MM.1S (cell line): Measurements from ENCODE around the gene RAB11FIP4.

Experiments
- DNase-seq: peaks from one replicate; pipeline ENCODE4 v3.0.0-alpha.2; 2015
- H2AFZ ChIP-seq: fragments of 300-600 bp; sonication (generic); 2 replicates; pipeline ENCODE4 v1.6.0; 2016; ENCODE audit warnings: antibody characterized with exemption, low read length
- H3F3A ChIP-seq: fragments of 300-600 bp; sonication (generic); 2 replicates; pipeline ENCODE4 v1.6.1; 2016; ENCODE audit warnings: mild to moderate bottlenecking, antibody characterized with exemption, low read length, moderate library complexity, mixed read lengths; ENCODE audit not compliant: insufficient read depth
- H3K27ac ChIP-seq: fragments of 300-600 bp; sonication (generic); 2 replicates; pipeline ENCODE4 v1.5.1; 2016; ENCODE audit warnings: mild to moderate bottlenecking, low read length
- H3K27me3 ChIP-seq: fragments of 300-600 bp; sonication (generic); replicated peaks from 2 replicates; pipeline ENCODE4 v1.6.0; 2016; ENCODE audit warnings: low read length; ENCODE audit not compliant: insufficient read depth
- H3K36me3 ChIP-seq: fragments of 300-600 bp; sonication (generic); replicated peaks from 2 replicates; pipeline ENCODE4 v1.6.1; 2016; ENCODE audit warnings: mild to moderate bottlenecking, low read length, mixed read lengths; ENCODE audit not compliant: insufficient read depth
- H3K4me1 ChIP-seq: fragments of 300-600 bp; sonication (generic); 2 replicates; pipeline ENCODE4 v1.6.1; 2016; ENCODE audit warnings: low read length, mixed read lengths
- H3K4me2 ChIP-seq: fragments of 300-600 bp; sonication (generic); 2 replicates; pipeline ENCODE4 v1.6.0; 2016; ENCODE audit warnings: low read depth, low read length
- H3K4me3 ChIP-seq: fragments of 300-600 bp; sonication (generic); 2 replicates; pipeline ENCODE4 v1.5.1; 2016; ENCODE audit warnings: low read length, mixed read lengths
- H3K79me2 ChIP-seq: fragments of 300-600 bp; sonication (generic); 2 replicates; pipeline ENCODE4 v1.6.1; 2016; ENCODE audit warnings: mixed run types, low read length, mixed read lengths
- H3K9ac ChIP-seq: fragments of 300-600 bp; sonication (generic); 2 replicates; pipeline ENCODE4 v1.6.1; 2016; ENCODE audit warnings: low read length, mixed read lengths
- H3K9me2 ChIP-seq: fragments of 300-600 bp; sonication (generic); replicated peaks from 2 replicates; pipeline ENCODE4 v1.6.1; 2016; ENCODE audit warnings: mild to moderate bottlenecking, low read length, mixed read lengths; ENCODE audit not compliant: insufficient read depth
- H3K9me3 ChIP-seq: fragments of 300-600 bp; sonication (generic); replicated peaks from 2 replicates; pipeline ENCODE4 v1.6.1; 2016; ENCODE audit warnings: mild to moderate bottlenecking, low read length, mixed read lengths; ENCODE audit not compliant: insufficient read depth
- H4K20me1 ChIP-seq: fragments of 300-600 bp; sonication (generic); 2 replicates; pipeline ENCODE4 v1.6.1; 2016; ENCODE audit warnings: mild to moderate bottlenecking, low read length, moderate library complexity, mixed read lengths; ENCODE audit not compliant: insufficient read depth
- EZH2 ChIP-seq: fragments of 300-600 bp; sonication (generic); optimal IDR thresholded peaks from 2 replicates; pipeline ENCODE3; 2017; ENCODE audit warnings: low read depth, mild to moderate bottlenecking, antibody characterized with exemption, low read length, mixed read lengths
- EZH2phosphoT487 ChIP-seq: fragments of 300-600 bp; sonication (generic); IDR thresholded peaks from 2 replicates; pipeline ENCODE4 v1.6.1; 2018; ENCODE audit warnings: antibody characterized with exemption, low read length
- TF ChIP-seq, protein P1 (sequence below): fragments of 300-600 bp; sonication (generic); IDR thresholded peaks from 2 replicates; pipeline ENCODE4 v1.5.1; 2016; ENCODE audit warnings: antibody characterized with exemption, low read length, mixed read lengths

RAB11FIP4 gene

DNA sequence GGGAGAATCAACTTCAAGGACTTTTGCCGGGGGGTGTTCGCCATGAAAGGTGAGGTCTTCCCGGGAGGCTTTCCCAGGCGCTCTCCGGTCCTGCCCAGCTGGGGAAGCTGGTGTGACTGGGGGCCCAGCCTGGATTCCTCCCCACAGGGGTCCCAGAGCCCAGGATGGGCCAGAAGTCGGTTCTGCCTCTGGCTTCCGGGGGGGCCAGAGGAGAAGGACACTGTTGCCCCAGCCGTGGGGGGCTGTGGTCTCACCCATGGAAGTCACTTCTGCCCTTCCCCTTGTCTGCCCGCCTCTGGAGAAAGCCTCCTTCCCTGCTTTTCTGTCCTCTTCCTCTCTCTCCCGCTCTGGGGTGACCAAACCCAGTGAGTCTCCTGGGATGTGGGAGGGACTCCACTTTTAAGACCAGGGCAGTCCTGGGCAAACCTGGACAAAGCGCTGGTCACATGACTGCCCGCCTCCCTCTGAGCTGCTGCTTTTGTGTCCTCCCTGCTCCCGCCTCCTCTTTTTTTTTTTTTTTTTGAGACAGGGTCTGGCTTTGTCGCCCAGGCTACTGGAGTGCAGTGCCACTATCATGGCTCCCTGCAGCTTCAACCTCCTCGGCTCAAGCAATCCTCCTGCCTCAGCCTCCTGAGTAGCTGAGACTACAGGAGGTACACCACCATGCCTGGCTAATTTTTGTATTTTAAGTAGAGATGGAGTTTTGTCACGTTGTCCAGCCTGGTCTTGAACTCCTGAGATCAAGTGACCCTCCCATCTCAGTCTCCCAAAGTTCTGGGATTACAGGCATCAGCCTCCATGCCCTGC is 40.6 kb downstream of the RAB11FIP4 start:
- H3K36me3 ChIP-seq, result no peaks in the 10 kb centered on the region
- no peaks in the 10 kb centered on the region for H4K20me1 ChIP-seq
- peaks cover 10% of the 10 kb centered on the region for H3K4me1 ChIP-seq
- DNase-seq, result no peak
- H3K9me2 ChIP-seq, result no peaks in the 10 kb centered on the region
- H3K9ac ChIP-seq, result no peak overlapping the region
- H2AFZ ChIP-seq, result no peak overlapping the region
- no peaks in the 10 kb centered on the region for H3K27me3 ChIP-seq
- H3K4me2 ChIP-seq, result no peak overlapping the region
- H3K4me3 ChIP-seq, result no peak overlapping the region
- H3K79me2 ChIP-seq, result no peaks in the 10 kb centered on the region
- TF ChIP-seq EZH2phosphoT487 (no peak), EZH2 (no peak)
- TF ChIP-seq, protein P1, sequence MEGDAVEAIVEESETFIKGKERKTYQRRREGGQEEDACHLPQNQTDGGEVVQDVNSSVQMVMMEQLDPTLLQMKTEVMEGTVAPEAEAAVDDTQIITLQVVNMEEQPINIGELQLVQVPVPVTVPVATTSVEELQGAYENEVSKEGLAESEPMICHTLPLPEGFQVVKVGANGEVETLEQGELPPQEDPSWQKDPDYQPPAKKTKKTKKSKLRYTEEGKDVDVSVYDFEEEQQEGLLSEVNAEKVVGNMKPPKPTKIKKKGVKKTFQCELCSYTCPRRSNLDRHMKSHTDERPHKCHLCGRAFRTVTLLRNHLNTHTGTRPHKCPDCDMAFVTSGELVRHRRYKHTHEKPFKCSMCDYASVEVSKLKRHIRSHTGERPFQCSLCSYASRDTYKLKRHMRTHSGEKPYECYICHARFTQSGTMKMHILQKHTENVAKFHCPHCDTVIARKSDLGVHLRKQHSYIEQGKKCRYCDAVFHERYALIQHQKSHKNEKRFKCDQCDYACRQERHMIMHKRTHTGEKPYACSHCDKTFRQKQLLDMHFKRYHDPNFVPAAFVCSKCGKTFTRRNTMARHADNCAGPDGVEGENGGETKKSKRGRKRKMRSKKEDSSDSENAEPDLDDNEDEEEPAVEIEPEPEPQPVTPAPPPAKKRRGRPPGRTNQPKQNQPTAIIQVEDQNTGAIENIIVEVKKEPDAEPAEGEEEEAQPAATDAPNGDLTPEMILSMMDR, result no peak
- H3F3A ChIP-seq, result no peaks in the 10 kb centered on the region
- H3K27ac ChIP-seq, result no peak overlapping the region
- H3K9me3 ChIP-seq, result no peaks in the 10 kb centered on the region

DNA sequence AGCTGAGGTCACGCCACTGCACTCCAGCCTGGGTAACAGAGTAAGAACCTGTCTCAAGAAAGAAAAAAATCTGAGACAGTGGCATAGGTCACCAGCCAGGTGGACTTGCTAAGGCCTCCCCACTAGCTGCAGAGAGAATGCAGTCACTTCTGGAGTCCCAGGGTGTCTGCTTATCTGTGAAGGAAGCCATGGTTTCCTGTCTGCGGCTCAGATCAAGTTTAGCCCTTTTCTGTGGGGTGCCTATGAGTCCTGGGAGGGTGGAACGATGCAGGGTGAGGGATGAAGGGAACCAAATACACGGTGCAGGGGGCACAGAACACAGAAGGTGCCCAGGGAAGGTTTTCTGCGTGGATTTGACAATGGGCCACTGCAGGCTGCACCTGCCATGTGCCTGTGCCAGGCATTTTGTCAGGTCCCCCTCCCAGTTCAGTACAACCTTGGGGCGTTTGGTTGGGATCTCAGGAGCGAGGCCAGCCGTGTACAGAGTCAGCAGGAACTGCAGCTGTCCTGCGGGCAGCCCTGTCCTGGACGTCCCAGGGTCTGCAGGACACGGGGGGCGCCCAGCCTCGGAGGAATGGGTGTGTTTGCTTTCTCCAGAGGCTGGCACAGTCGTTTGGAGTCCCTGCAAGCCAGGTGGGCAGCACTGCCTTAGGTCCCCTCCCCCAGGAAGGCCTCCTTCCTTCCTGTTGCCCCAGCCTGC is 41.8 kb downstream of the RAB11FIP4 start:
- H3K4me3 ChIP-seq, result no peak overlapping the region
- H3K79me2 ChIP-seq, result no peaks in the 10 kb centered on the region
- DNase-seq, result peak; percentile 72
- H3K4me2 ChIP-seq, result peak overlapping the region; percentile 37; the same call in 1 of the 2 replicates
- H3K9me3 ChIP-seq, result no peaks in the 10 kb centered on the region
- H3K9ac ChIP-seq, result no peak overlapping the region
- H3K27me3 ChIP-seq, result no peaks in the 10 kb centered on the region
- H3K36me3 ChIP-seq, result no peaks in the 10 kb centered on the region
- H2AFZ ChIP-seq, result peak overlapping the region; percentile 24; the same call in 1 of the 2 replicates
- no peak overlapping the region for H3K27ac ChIP-seq
- H3F3A ChIP-seq, result no peaks in the 10 kb centered on the region
- no peaks in the 10 kb centered on the region for H4K20me1 ChIP-seq
- H3K9me2 ChIP-seq, result no peaks in the 10 kb centered on the region
- TF ChIP-seq EZH2phosphoT487 (no peak), EZH2 (no peak)
- TF ChIP-seq, protein P1, result no peak
- H3K4me1 ChIP-seq, result peaks cover 10% of the 10 kb centered on the region

GRCh38 chr17:31433811-31434726 is 42.6 kb downstream of the RAB11FIP4 start:
- Histone ChIP-seq H3F3A (no peaks in the 10 kb centered on the region), H3K27ac (no peak overlapping the region), H4K20me1 (no peaks in the 10 kb centered on the region), H3K9me3 (no peaks in the 10 kb centered on the region), H3K36me3 (no peaks in the 10 kb centered on the region), H3K79me2 (no peaks in the 10 kb centered on the region), H2AFZ (peak overlapping the region; percentile 24; the same call in 1 of the 2 replicates), H3K9ac (no peak overlapping the region), H3K27me3 (no peaks in the 10 kb centered on the region), H3K4me2 (peak overlapping the region; percentile 37; the same call in 1 of the 2 replicates), H3K4me1 (peaks cover 10% of the 10 kb centered on the region), H3K4me3 (no peak overlapping the region), H3K9me2 (no peaks in the 10 kb centered on the region)
- no peak for DNase-seq
- TF ChIP-seq EZH2 (no peak), EZH2phosphoT487 (no peak)
- TF ChIP-seq, protein P1, result no peak
